HG03139 (cell line): ENCODE data around the gene PODN.

Experiments used
- ATAC-seq: cut with Tn5 transposase; IDR thresholded peaks from one replicate; pipeline ENCODE4 v1.9.1; 2021; ENCODE audit not compliant: unreplicated experiment

PODN gene

GRCh38 chr1:53050310-53050709, 11.7 kb upstream of the PODN start:
- ATAC-seq = no peak

GRCh38 chr1:53051676-53052075, 10.3 kb upstream of the PODN start:
- ATAC-seq = no peak

GRCh38 chr1:53057127-53057526, 4.9 kb upstream of the PODN start:
- ATAC-seq = no peak

- ATAC-seq = no peak
These were observed 1.4 kb upstream of the PODN start for GRCh38 chr1:53060579-53060978.

GRCh38 chr1:53061123-53061858, 722 bp upstream of the PODN start:
- no peak for ATAC-seq

GRCh38 chr1:53062708-53063591, 937 bp downstream of the PODN start:
- ATAC-seq = no peak

GRCh38 chr1:53063744-53064515, 1.9 kb downstream of the PODN start:
- no peak for ATAC-seq

GRCh38 chr1:53065391-53065790, 3.4 kb downstream of the PODN start:
- no peak for ATAC-seq

GRCh38 chr1:53066488-53066887, 4.5 kb downstream of the PODN start:
- no peak for ATAC-seq

GRCh38 chr1:53066891-53067738, 5.1 kb downstream of the PODN start:
- no peak for ATAC-seq

GRCh38 chr1:53067886-53068285, 5.9 kb downstream of the PODN start:
- ATAC-seq = no peak

GRCh38 chr1:53068314-53069099, 6.5 kb downstream of the PODN start:
- no peak for ATAC-seq

GRCh38 chr1:53069265-53069662, 7.3 kb downstream of the PODN start:
- no peak for ATAC-seq

- no peak for ATAC-seq
These were observed 7.8 kb downstream of the PODN start for GRCh38 chr1:53069663-53070327.

- ATAC-seq = no peak
These were observed 8.6 kb downstream of the PODN start for GRCh38 chr1:53070621-53071020.

- no peak for ATAC-seq
These were observed 9.3 kb downstream of the PODN start for GRCh38 chr1:53071167-53071865.

- ATAC-seq = no peak
These were observed 9.9 kb downstream of the PODN start for GRCh38 chr1:53071915-53072314.

- ATAC-seq = no peak
These were observed 11.3 kb downstream of the PODN start for GRCh38 chr1:53073287-53073686.

- no peak for ATAC-seq
These were observed 11.9 kb downstream of the PODN start for GRCh38 chr1:53073868-53074311.
